Retina (tissue), 1 donor: ENCODE measurements around the gene PTPRN2.

Experiments
- DNase-seq: peaks from one replicate; pipeline ENCODE4 v3.0.0-alpha.2; 2016

The PTPRN2 gene

DNA sequence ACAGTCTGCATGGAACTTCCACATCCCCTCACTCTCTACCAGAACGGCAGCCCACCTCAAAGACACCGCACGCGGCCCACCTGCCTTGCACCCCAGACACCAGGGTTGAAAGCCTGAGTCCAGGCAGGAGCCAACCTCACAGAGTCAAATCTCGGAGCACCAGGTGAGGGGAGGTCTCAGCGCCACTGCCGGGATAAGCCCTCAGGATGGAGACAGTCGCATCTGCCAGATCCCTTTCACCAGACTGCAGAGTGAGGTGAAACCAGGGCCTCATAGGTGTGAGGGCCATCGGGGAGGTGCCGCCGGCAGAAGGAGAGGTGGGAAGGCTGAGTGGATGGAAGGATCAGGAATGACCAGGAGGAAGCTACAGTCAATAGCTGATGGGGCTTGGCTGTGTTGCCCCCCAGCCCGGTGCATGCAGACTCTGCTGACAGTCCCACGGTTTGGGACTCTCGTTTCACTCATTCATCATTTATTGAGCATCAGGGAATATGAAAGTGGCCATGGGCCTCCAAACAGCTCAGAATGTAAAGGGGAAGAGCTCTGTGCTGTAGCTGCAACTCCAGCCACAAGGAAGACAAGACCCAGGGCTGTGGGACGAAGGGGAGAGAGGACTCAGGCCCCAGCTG is 315.0 kb downstream of the PTPRN2 start:
- DNase-seq: no peak

DNA sequence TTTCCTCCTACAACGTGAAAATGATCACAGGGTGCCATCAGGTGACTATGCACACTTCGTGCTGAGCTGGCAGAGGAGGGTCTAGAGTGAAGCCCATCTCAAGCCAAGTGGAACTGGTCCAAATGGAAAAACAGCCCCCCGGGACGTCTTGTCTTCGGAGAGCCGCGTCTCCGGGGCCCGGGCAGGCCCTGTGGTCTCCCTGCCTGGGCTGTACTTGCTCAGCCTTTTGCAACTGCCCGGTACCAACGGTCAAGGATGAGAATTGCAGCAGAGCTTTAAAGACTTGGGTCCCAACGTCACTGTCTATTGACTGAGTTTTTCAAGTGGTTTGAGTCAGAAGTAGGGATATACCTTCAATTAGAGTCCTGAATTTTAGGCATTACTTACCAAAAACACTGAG is 315.5 kb downstream of the PTPRN2 start:
- DNase-seq: no peak

DNA sequence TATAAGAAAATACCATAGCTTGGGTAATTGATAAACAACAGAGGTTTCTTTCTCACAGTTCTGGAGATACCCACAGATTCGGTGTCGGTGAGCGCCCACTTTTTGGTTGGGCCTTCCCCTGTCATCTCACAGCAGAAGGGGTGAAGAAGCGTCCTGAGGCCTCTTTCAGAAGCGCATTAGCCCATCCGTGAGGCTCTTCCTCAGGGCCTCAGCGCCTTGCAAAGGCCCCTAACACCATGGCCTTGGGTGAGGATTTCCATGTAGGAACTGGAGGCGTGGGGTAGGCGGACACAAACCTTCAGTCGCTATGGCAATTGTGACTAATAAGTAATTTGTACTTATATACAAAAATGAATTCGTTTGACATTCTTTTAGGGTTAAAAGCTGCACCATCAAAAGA is 316.0 kb downstream of the PTPRN2 start:
- no peak for DNase-seq

GRCh38 chr7:158270856-158271413 is 316.7 kb downstream of the PTPRN2 start:
- DNase-seq: no peak

GRCh38 chr7:158270106-158270775 is 317.4 kb downstream of the PTPRN2 start:
- DNase-seq: no peak

- DNase-seq: no peak
Observed at GRCh38 chr7:158268816-158269535, 318.6 kb downstream of the PTPRN2 start.

- DNase-seq: no peak
Observed at GRCh38 chr7:158267742-158268435, 319.7 kb downstream of the PTPRN2 start.

GRCh38 chr7:158266817-158267741 is 320.5 kb downstream of the PTPRN2 start:
- no peak for DNase-seq

- no peak for DNase-seq
Observed at GRCh38 chr7:158266426-158266816, 321.2 kb downstream of the PTPRN2 start.

- no peak for DNase-seq
Observed at GRCh38 chr7:158265743-158266080, 321.9 kb downstream of the PTPRN2 start.

- no peak for DNase-seq
Observed at GRCh38 chr7:158264881-158265742, 322.5 kb downstream of the PTPRN2 start.

- DNase-seq: no peak
Observed at GRCh38 chr7:158263964-158264748, 323.5 kb downstream of the PTPRN2 start.

DNA sequence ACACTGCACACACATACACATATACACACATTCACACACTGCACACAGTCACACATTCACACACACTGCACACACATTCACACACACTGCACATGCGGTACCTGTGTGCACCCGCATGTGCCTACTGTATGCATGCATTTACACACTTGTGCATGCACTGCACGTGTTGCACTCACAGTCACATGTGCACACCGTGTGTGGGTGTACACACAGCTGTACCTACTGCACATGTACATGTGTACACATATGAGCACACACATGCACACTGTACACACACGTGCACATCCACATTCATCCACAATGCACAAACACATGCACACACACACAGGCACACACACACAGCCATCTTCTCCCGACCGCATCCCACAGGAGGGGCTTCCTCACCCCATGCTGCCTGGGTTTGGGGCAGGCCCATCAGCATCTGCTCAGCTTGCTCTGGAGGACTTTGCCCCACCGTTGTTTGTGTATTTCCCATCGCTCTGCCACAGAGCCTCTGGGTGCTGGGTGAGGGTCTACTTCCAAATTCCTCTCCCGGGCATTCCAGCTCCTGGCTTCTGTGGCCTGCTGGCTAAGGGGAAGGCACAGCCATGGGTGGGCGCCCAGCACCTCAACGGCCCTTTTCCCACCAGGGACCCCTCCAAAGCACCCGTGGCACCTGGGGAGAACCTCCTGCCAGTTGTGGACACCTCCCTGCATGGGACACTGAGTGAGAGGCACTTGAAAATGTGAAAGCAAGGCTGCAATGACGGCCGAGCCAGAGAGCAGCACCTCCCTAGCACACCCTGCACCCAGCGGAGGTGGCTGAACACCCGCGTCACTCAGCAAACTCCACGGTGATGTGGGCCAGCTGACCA is 324.3 kb downstream of the PTPRN2 start:
- no peak for DNase-seq

- no peak for DNase-seq
Observed at GRCh38 chr7:158262284-158263109, 325.1 kb downstream of the PTPRN2 start.

DNA sequence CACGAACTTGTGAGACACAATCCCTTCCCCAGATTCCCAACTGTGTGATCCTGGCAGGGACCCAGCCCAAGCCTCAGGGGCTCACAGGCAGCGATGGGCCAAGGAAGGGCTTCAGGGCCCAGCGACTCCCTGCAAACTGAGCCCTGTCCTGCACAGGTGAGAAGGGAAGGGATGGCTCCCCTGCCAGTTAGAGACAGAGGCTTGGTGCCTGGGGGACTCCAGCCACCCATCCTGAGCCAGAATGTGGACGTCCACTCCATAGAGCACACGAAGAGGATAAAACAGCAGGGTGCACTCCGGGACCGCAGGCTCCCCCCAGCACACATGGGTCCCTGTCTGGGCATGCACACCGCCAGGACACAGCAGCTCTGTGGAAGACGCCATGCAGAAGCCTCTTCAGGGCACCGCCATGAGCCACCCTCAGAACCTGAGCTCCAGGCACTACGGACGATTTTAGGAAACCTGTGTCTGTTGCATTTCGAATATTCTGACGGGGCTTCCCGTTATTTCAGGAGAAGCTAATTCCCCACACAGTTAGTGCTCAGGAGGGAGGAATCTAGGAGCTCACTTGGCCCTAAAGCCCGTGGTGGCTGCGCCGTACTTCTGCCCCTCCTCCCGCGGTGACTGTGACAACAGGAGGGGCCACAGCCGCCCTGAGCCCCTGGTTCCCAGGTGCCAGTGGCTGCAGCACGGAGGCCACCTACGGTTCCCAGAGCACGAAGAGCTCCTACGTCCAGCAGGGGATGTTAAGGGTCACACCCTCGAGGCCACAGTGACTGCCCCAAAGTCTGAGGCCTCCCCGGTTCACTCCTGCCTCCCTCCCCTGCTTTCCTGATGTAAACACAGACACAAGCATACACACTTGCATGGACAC is 326.0 kb downstream of the PTPRN2 start:
- DNase-seq: no peak

DNA sequence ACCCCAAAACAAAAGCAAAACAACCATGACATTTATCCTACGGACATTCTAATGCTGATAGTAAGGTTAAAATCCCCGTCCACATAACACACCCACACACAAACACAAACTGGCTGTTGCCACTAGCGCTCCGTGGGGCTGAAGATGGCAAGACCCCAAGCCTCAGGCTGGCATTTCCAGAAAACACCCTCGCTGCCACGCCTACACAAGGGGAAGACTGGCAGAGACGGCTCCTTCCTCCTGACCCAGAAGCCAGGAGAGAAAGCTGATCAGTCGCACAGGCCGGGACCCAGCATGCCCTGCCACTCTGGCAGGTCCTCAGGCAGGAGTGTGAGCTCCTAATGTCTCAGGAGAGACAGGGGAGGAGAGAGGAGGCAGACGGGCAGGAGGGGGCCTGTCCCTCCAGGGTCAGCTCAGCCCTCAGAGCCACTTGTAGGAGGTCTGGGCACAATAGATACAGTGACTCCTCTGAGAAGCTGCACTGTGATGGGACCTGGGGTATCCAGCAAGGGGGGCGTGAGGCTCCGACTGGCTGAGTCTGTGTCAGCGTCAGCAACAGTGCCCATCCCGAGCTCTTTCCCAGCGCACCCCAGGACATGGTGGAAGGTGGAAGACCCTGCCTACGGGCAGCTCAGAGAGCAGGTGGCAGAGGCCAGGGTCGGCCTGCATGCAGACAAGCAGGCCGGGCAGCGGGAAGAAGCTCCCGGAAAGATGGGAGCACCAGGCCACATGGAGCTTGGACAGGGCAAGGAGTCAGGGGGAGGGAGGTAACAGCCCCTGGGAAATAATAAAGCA is 326.9 kb downstream of the PTPRN2 start:
- DNase-seq: no peak
